ENCODE measurements around the gene GGN.

- TF ChIP-seq CTCF (conservative IDR thresholded peaks at IDR 0.05 in 1 of 2, IDR thresholded peaks at IDR 0.05 in 1 of 2; ENCODE audit: low read depth in 1 of 2, low read length in 2 of 2): no peak
- no peak for TF ChIP-seq EZH2 (IDR thresholded peaks at IDR 0.05; ENCODE audit: low read length, missing control alignments)
Measured at GRCh38 chr19:38417146-38417543, 29.3 kb upstream of the GGN start.

Data from fibroblast of lung (primary cell).